Measurements from ENCODE around the gene RFX4. TPM values are rescaled to one million over a fixed set of nuclear protein-coding genes. Genes with fewer than 3 reads are reported as not detected.

RFX4 gene
- total RNA-seq, 1 donor from 2014 or later: 6.4 TPM

Other genes starting within 250 kb of the RFX4 start
- gene POLR3B, start 225.3 kb upstream of the RFX4 start, total RNA-seq: 17.2 TPM
- 23.4 TPM for gene RIC8B, start 191.7 kb downstream of the RFX4 start, total RNA-seq